ENCODE data around the gene IP6K3.

GRCh38 chr6:33688451-33689147 lies 58.1 kb downstream of the IP6K3 start:
- TF ChIP-seq CTCF (IDR thresholded peaks at IDR 0.05) (no peak), POLR2AphosphoS5 (IDR thresholded peaks at IDR 0.05; ENCODE audit: insufficient read depth in 1 of 2, low read depth in 1 of 2) (no peak), POLR2A (IDR thresholded peaks at IDR 0.05) (no peak)

All from vagina (tissue), 2 donors.